Mucosa of gallbladder (tissue), 1 donor: ENCODE measurements around the gene MIA. TPM values are rescaled to one million over a fixed set of nuclear protein-coding genes. Genes with fewer than 3 reads are reported as not detected.
"Not testable (repeated sequence)": the region's sequence is repeated elsewhere in the genome, so short reads cannot be mapped to it uniquely, and the experiment has no call there.

ENCODE experiments used
- DNase-seq: peaks from one replicate; pipeline ENCODE4 v3.0.0-alpha.2; 2020; ENCODE audit warnings: low spot score
- total RNA-seq: library from RNA; stranded (reverse); gene quantifications from one replicate; pipeline ENCODE4 v1.2.1, GENCODE V29; 2021
- donor health status: DM: no; HTN: no; CAD: no.

Gene MIA
- total RNA-seq, 1 donor from 2014 or later, result 4.5 TPM

- DNase-seq, result peak; percentile 70
These were observed 28.8 kb downstream of the MIA start for GRCh38 chr19:40803857-40804782.

- no peak for DNase-seq
These were observed 29.5 kb downstream of the MIA start for GRCh38 chr19:40804783-40805242.

- no peak for DNase-seq
These were observed 30.0 kb downstream of the MIA start for GRCh38 chr19:40805258-40805868.

GRCh38 chr19:40806423-40807146 lies 31.3 kb downstream of the MIA start:
- DNase-seq, result peak; percentile 70

GRCh38 chr19:40807147-40808020 lies 32.1 kb downstream of the MIA start:
- no peak for DNase-seq

- no peak for DNase-seq
These were observed 32.7 kb downstream of the MIA start for GRCh38 chr19:40808021-40808325.

GRCh38 chr19:40808497-40808896 lies 33.2 kb downstream of the MIA start:
- no peak for DNase-seq

- DNase-seq, result no peak
These were observed 34.2 kb downstream of the MIA start for GRCh38 chr19:40809358-40810086.

- DNase-seq, result no peak
These were observed 34.8 kb downstream of the MIA start for GRCh38 chr19:40810160-40810559.

GRCh38 chr19:40810649-40811408 lies 35.5 kb downstream of the MIA start:
- peak; percentile 82 for DNase-seq

- DNase-seq, result no peak
These were observed 36.4 kb downstream of the MIA start for GRCh38 chr19:40811478-40812341.

GRCh38 chr19:40812571-40812970 lies 37.2 kb downstream of the MIA start:
- not testable (repeated sequence) for DNase-seq

GRCh38 chr19:40813182-40813581 lies 37.9 kb downstream of the MIA start:
- no peak for DNase-seq

- no peak for DNase-seq
These were observed 39.9 kb downstream of the MIA start for GRCh38 chr19:40815223-40815622.

GRCh38 chr19:40818480-40819399 lies 43.4 kb downstream of the MIA start:
- DNase-seq, result peak; percentile 74

GRCh38 chr19:40819479-40820234 lies 44.3 kb downstream of the MIA start:
- peak; percentile 41 for DNase-seq

- DNase-seq, result peak; percentile 9
These were observed 46.8 kb downstream of the MIA start for GRCh38 chr19:40822161-40822560.
